IPS-NIHi7 (cell line): ENCODE measurements around the gene ARHGEF12.

Experiments
- DNase-seq: peaks from one replicate; pipeline ENCODE4 v3.0.0; 2012; ENCODE audit warnings: mixed read lengths; ENCODE audit errors: extremely low spot score

The ARHGEF12 gene

GRCh38 chr11:120536797-120537169 lies 200.6 kb downstream of the ARHGEF12 start:
- DNase-seq, result no peak

GRCh38 chr11:120537996-120538395 lies 201.8 kb downstream of the ARHGEF12 start:
- no peak for DNase-seq

- no peak for DNase-seq
Measured at GRCh38 chr11:120538707-120539106, 202.5 kb downstream of the ARHGEF12 start.
